GM12872 (cell line): ENCODE results near the gene IDH1.
A peak's percentile ranks its signal among the peaks of the same experiment; 100 is the strongest.

Source experiments
- TF ChIP-seq, protein P1 (sequence below): IDR thresholded peaks from 3 replicates; pipeline ENCODE4 v1.5.1; 2011; ENCODE audit warnings: low read depth, mild to moderate bottlenecking, low read length, moderate library complexity; ENCODE audit not compliant: insufficient read depth

IDH1 gene

DNA sequence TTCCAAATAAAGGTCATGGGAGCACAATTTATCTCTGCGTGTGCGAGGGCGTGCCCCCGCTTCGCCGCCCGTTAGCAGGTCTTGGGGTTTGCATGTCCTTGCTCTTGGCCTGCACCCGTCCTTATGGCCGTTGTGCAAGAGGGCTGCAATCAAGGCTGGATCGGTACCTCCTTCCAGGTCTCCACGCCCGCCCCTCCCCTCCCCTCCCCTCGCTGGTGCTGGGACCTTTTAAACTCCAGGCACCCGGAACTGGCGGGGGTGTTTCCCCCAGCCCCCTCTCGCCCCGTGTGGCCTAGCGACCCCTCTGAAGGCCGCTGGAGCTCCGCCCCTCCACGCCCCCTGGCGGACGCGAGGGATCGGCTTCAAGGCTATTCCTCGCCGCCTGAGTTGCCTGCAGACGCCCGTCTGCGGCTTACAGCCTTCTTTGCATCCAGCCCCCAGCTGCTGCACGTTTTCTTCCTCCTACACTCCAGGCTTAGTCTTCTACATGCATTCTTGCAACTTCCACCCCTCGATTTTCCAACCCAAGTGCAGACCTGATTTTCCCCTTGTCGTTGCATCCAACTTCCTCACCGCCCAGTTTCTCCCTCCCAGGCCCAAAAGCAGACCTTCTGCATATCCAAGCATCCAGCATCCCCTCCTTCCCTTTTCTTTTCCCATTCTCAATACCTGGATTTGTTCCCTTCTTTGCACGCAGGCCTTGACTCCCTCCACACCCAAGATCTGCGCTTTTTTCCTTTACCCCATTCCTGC is 577 bp downstream of the IDH1 start:
- TF ChIP-seq, protein P1, sequence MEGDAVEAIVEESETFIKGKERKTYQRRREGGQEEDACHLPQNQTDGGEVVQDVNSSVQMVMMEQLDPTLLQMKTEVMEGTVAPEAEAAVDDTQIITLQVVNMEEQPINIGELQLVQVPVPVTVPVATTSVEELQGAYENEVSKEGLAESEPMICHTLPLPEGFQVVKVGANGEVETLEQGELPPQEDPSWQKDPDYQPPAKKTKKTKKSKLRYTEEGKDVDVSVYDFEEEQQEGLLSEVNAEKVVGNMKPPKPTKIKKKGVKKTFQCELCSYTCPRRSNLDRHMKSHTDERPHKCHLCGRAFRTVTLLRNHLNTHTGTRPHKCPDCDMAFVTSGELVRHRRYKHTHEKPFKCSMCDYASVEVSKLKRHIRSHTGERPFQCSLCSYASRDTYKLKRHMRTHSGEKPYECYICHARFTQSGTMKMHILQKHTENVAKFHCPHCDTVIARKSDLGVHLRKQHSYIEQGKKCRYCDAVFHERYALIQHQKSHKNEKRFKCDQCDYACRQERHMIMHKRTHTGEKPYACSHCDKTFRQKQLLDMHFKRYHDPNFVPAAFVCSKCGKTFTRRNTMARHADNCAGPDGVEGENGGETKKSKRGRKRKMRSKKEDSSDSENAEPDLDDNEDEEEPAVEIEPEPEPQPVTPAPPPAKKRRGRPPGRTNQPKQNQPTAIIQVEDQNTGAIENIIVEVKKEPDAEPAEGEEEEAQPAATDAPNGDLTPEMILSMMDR: peak; percentile 86

DNA sequence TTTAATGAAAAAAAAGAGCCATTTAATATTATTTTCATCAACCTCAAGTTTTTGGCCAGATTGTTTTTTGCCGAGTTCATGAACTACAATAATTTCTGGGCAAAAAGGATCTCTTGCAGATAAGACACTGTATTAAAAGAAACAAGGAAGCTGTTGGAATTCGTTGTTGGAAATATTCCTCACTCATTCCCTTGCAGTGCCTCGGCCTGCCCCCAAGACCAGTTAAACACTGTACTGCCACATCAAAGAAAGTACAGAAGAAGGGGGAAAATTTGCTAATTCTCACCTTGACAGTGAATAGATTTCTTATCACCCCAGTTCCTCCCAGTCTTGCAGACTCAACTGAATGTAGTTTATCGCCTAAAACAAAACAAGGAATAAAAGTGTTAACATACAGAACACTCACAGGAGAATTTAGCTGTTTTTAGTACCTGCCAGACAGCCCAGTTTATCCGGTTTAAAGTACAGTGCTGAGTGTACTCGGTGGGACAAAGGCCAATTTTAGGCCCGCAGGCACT is 1.2 kb downstream of the IDH1 start:
- TF ChIP-seq, protein P1: no peak

DNA sequence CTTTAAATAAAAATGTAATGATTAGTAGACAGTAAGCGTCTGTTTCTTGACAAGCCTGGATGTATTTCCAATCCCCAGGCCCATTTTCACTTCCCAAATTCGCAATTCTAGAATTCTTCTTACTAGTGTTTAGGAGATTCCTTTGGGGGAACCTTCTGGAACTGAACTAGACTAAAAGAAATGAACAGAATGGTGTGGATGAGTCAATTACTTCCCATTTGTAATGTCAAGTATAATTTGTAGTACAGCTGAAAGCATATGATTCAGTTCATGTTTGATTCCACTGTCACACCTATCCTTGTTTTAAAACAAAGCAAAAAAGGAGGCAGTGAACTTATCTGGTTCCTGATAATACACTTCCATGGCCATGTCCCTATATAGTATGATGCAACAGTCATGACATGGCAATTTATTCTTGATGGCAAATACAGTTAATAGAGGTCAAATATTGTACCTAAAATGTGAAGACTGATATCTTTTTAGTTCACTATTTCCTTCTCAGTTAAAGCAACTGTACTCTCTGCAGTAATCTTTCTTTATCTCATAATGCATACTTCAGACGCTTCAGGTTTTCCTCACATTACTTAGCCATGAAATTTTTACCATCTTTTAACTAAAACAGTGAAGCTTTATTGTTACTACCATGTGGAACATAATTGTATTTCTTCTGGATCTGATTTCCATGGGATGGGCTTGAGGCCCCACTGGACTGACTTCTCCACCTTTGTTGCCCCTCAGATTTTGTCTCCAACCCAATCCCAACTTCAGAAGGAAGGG is 2.0 kb downstream of the IDH1 start:
- TF ChIP-seq, protein P1: no peak

DNA sequence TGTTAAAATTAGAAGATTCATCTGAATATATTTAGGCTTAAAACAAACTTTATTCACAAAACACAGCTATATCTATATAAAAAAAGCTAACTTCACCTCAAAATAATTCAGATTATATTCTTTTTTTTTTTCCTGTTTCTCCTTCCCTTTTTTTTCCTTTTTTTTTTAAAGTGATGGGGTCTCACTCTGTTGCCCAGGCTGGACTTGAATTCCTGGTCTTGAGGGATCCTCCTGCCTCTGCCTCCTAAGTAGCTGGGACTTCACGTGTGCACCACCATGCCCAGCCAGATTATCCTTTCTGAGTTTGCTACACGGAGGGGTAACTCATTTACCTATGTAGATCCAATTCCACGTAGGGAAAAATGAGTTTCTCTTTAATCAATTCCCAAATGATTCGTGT is 3.8 kb downstream of the IDH1 start:
- TF ChIP-seq, protein P1: no peak

DNA sequence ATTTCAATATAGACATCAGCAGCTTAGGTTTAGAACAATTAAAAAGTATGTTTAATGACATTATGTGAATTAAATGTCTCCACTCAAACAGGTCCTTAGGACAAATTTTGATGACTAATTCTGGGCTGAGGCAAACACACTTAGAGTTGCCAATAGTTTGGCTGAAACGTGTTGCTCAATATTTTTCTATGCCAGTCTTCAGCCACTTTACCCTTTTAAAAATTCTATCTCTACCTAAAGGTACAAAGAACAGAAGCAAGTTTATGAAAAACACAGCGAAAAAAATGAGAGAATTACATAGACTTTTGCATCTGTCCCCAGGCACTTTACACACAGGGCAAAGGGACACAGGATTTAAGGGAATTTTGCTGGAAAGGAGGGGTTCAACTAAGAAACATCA is 4.5 kb downstream of the IDH1 start:
- TF ChIP-seq, protein P1: no peak

DNA sequence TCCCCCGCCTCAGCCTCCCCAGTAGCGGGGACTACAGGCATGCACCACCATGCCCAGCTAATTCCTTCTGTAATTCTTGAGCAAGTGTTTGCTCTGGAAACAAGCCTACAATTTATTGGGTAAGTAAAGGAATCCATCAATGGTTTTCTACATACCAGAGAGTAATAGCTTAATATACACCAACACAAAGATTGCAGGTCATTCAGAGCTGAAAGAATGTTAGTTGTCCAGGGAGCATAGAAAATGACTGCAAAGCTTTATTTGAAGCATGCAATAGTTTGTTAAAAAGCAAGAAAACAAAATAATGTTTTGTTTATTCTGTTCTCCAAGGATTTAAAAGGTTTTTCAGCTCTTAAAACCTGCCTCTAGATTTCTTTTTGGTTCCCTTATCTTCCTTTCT is 5.6 kb downstream of the IDH1 start:
- TF ChIP-seq, protein P1: no peak

DNA sequence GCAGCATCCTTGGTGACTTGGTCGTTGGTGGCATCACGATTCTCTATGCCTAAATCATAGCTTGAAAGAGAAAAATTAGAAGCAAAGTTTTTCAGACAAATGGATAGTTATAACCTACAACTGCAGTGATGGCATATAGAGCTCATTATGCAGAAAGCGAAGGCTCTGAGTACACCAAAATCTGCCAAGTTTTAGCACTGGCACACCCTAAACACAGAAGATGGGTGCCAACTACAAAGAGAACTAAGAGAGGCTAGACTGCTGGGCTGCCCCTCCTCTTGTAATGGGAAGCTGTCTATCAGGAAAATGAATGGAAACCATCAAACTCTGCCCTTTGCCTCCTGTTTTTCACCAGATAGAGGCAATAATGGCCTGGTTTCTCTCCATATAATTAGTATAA is 6.3 kb downstream of the IDH1 start:
- TF ChIP-seq, protein P1: no peak
